ENCODE data around the gene AGAP3. TPM values are rescaled to one million over a fixed set of nuclear protein-coding genes. Genes with fewer than 3 reads are reported as not detected.

Gene AGAP3
- polyA plus RNA-seq, 4 donors, result 56.0 to 71.1 (median 63.4) TPM

- DNase-seq (ENCODE audit: low read depth in 4 of 4, low spot score in 3 of 4), result no peak
Observed at GRCh38 chr7:151121380-151122170, 35.3 kb downstream of the AGAP3 start.

GRCh38 chr7:151122276-151122675, 36.0 kb downstream of the AGAP3 start:
- DNase-seq (ENCODE audit: low read depth in 4 of 4, low spot score in 3 of 4), result no peak

- no peak for DNase-seq (ENCODE audit: low read depth in 4 of 4, low spot score in 3 of 4)
Observed at GRCh38 chr7:151122796-151123157, 36.5 kb downstream of the AGAP3 start.

- no peak for DNase-seq (ENCODE audit: low read depth in 4 of 4, low spot score in 3 of 4)
Observed at GRCh38 chr7:151123158-151123821, 37.0 kb downstream of the AGAP3 start.

- peak in 3 of 4 donors; percentile 73 to 84 (median 74) for DNase-seq (ENCODE audit: low read depth in 4 of 4, low spot score in 3 of 4)
Observed at GRCh38 chr7:151123822-151124464, 37.7 kb downstream of the AGAP3 start.

GRCh38 chr7:151124481-151124880, 38.2 kb downstream of the AGAP3 start:
- DNase-seq (ENCODE audit: low read depth in 4 of 4, low spot score in 3 of 4), result no peak

GRCh38 chr7:151124899-151125399, 38.7 kb downstream of the AGAP3 start:
- no peak for DNase-seq (ENCODE audit: low read depth in 4 of 4, low spot score in 3 of 4)

GRCh38 chr7:151125470-151125845, 39.2 kb downstream of the AGAP3 start:
- DNase-seq (ENCODE audit: low read depth in 4 of 4, low spot score in 3 of 4), result no peak

- no peak for DNase-seq (ENCODE audit: low read depth in 4 of 4, low spot score in 3 of 4)
Observed at GRCh38 chr7:151125846-151126481, 39.7 kb downstream of the AGAP3 start.

- DNase-seq (ENCODE audit: low read depth in 4 of 4, low spot score in 3 of 4), result no peak
Observed at GRCh38 chr7:151126491-151127137, 40.3 kb downstream of the AGAP3 start.

GRCh38 chr7:151128144-151128543, 41.9 kb downstream of the AGAP3 start:
- DNase-seq (ENCODE audit: low read depth in 4 of 4, low spot score in 3 of 4), result no peak

- no peak for DNase-seq (ENCODE audit: low read depth in 4 of 4, low spot score in 3 of 4)
Observed at GRCh38 chr7:151128716-151129115, 42.4 kb downstream of the AGAP3 start.

GRCh38 chr7:151129117-151129959, 43.1 kb downstream of the AGAP3 start:
- no peak for DNase-seq (ENCODE audit: low read depth in 4 of 4, low spot score in 3 of 4)

GRCh38 chr7:151129960-151130591, 43.8 kb downstream of the AGAP3 start:
- no peak for DNase-seq (ENCODE audit: low read depth in 4 of 4, low spot score in 3 of 4)

- DNase-seq (ENCODE audit: low read depth in 4 of 4, low spot score in 3 of 4), result no peak
Observed at GRCh38 chr7:151130741-151131157, 44.5 kb downstream of the AGAP3 start.

- no peak for DNase-seq (ENCODE audit: low read depth in 4 of 4, low spot score in 3 of 4)
Observed at GRCh38 chr7:151131224-151131591, 44.9 kb downstream of the AGAP3 start.

- no peak for DNase-seq (ENCODE audit: low read depth in 4 of 4, low spot score in 3 of 4)
Observed at GRCh38 chr7:151131592-151132293, 45.5 kb downstream of the AGAP3 start.

- DNase-seq (ENCODE audit: low read depth in 4 of 4, low spot score in 3 of 4), result no peak
Observed at GRCh38 chr7:151132461-151133205, 46.4 kb downstream of the AGAP3 start.
